Common myeloid progenitor, CD34-positive (primary cell): ENCODE measurements around the gene TMEM126B.

Experiments
- CTCF ChIA-PET: fragments of 350-600 bp; sonication (Branson Sonifier 250); formaldehyde crosslinking; loops from one replicate; lab custom pipeline; 2021; ENCODE audit warnings: antibody characterized with exemption; lab: Charles Lee
- POLR2A ChIA-PET: fragments of 350-600 bp; sonication (Branson Sonifier 250); formaldehyde crosslinking; loops from one replicate; lab custom pipeline; 2021; ENCODE audit warnings: antibody characterized with exemption; lab: Charles Lee
- DNase-seq, 3 donors: peaks; one replicate each; pipeline versions ENCODE4 v3.0.0 to v3.0.0-alpha.2; 2013
- H3K27ac ChIP-seq, 2 experiments: 1 replicate in 1 of 2; 2 replicates in 1 of 2; pipeline ENCODE4 v1.7.0; 2013; ENCODE audit warnings: inconsistent platforms in 2 of 2, low read length in 2 of 2, mild to moderate bottlenecking in 2 of 2, low read depth in 1 of 2, moderate library complexity in 1 of 2; ENCODE audit not compliant: severe bottlenecking in 2 of 2, insufficient read depth in 1 of 2, poor library complexity in 1 of 2
- H3K27me3 ChIP-seq, 5 experiments: replicated peaks in 2 of 5; 1 replicate in 3 of 5; 2 replicates in 2 of 5; pipeline versions ENCODE4 v1.6.1 to v1.7.0; 2013; ENCODE audit warnings: low read length in 4 of 5, mild to moderate bottlenecking in 2 of 5, moderate library complexity in 2 of 5, inconsistent platforms in 1 of 5; ENCODE audit not compliant: insufficient read depth in 5 of 5, control insufficient read depth in 4 of 5
- H3K36me3 ChIP-seq, 4 experiments: 1 replicate in 2 of 4; 2 replicates in 2 of 4; pipeline versions ENCODE4 v1.6.1 to v1.7.0; 2013; ENCODE audit warnings: low read length in 3 of 4, control low read depth in 1 of 4, mild to moderate bottlenecking in 1 of 4; ENCODE audit not compliant: control insufficient read depth in 4 of 4, insufficient read depth in 4 of 4
- H3K4me1 ChIP-seq, 4 experiments: 1 replicate in 3 of 4; 2 replicates in 1 of 4; pipeline versions ENCODE4 v1.6.1 to v1.7.1; 2013; ENCODE audit warnings: low read length in 3 of 4, mild to moderate bottlenecking in 3 of 4, control low read depth in 1 of 4, inconsistent platforms in 1 of 4, moderate library complexity in 1 of 4; ENCODE audit not compliant: control insufficient read depth in 4 of 4, insufficient read depth in 4 of 4; ENCODE audit errors: control extremely low read depth in 1 of 4
- H3K4me3 ChIP-seq, 7 experiments: 1 replicate in 4 of 7; 2 replicates in 3 of 7; pipeline versions ENCODE4 v1.5.1 to v1.7.0; 2013; ENCODE audit warnings: mild to moderate bottlenecking in 7 of 7, low read length in 6 of 7, moderate library complexity in 6 of 7, inconsistent platforms in 2 of 7, low read depth in 2 of 7, control low read depth in 1 of 7; ENCODE audit not compliant: insufficient read depth in 4 of 7, control insufficient read depth in 1 of 7; ENCODE audit errors: extremely low read depth in 1 of 7
- H3K9me3 ChIP-seq, 5 experiments: 1 replicate in 4 of 5; 2 replicates in 1 of 5; pipeline versions ENCODE4 v1.6.1 to v1.7.1; 2013; ENCODE audit warnings: low read length in 4 of 5, mild to moderate bottlenecking in 2 of 5, inconsistent platforms in 1 of 5, low read depth in 1 of 5, moderate library complexity in 1 of 5; ENCODE audit not compliant: control insufficient read depth in 4 of 5, insufficient read depth in 2 of 5; ENCODE audit errors: control extremely low read depth in 1 of 5
- WGBS: methylation state at CpG from one replicate; pipeline ENCODE4 v1.1.5; 2013; ENCODE audit not compliant: insufficient coverage; 5-methylcytosine and 5-hydroxymethylcytosine counted together

Gene TMEM126B

DNA sequence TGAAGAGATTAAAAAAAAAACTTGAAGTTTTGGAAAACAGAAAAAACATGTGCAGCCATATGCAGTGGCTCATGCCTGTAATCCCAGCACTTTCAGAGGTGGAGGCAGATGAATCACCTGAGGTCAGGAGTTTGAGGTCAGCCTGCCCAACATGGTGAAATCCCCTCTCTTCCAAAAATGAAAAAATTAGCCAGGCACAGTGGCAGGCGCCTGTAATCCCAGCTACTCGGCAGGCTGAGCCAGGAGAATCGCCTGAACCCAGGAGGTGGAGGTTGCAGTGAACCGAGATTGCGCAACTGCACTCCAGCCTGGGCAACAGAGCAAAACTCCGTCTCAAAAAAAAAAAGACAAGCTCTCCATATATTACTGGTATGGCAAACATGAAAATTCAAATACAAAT, 8.9 kb upstream of the TMEM126B start:
- Histone ChIP-seq H3K9me3 (no peaks in the 10 kb centered on the region), H3K27me3 (no peaks in the 10 kb centered on the region), H3K36me3 (no peaks in the 10 kb centered on the region), H3K27ac (no peak overlapping the region), H3K4me3 (no peak overlapping the region), H3K4me1 (no peaks in the 10 kb centered on the region)
- ChIA-PET CTCF (no interaction called here), POLR2A (no interaction called here)
- WGBS = no CpG with 5 or more reads among the region's 6 CpGs
- no peak for DNase-seq

DNA sequence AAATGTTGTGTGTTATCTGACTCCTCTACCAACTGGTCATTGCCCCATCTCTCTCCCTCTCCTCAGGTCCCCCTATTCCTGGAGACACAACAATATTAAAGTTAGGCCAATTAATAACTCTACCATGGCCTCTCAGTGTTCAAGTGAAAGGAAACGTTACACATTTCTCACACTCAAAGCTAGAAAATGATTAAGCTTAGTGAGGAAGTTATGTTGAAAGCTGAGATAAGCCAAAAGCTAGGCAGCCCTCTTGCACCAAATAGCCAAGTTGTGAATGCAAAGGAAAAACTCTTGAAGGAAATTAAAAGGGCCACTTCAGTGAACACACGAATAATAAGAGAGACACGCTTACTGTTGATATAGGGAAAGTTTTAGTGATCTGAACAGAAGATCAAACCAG, 8.1 kb upstream of the TMEM126B start:
- POLR2A ChIA-PET = no interaction called here
- no CpG with 5 or more reads among the region's 3 CpGs for WGBS
- H3K9me3 ChIP-seq = no peaks in the 10 kb centered on the region
- CTCF ChIA-PET = no interaction called here
- no peak for DNase-seq
- no peak overlapping the region for H3K27ac ChIP-seq
- no peaks in the 10 kb centered on the region for H3K4me1 ChIP-seq
- no peaks in the 10 kb centered on the region for H3K27me3 ChIP-seq
- no peak overlapping the region for H3K4me3 ChIP-seq
- no peaks in the 10 kb centered on the region for H3K36me3 ChIP-seq

DNA sequence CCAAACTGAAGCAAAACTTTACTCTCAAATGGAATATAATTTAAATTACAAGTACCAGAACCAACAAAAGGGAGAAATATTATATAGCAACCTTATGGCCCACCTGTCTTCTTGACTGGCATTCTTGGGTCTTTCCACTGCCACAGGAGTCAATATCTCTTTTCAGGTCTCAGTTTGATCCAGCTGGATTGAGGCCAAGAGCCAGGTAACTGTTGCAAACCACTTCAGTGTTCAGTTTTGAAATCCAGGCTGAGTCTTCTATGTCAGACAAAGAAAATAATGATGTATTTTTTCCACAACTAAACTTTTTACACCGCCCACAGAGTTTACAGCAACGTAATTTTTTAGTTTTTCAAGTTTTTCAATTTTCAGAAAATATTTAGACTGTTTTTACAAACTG, 1.9 kb upstream of the TMEM126B start:
- DNase-seq = no peak
- Histone ChIP-seq H3K27ac (no peak overlapping the region), H3K36me3 (peaks cover 4 to 10% (median 7%) of the 10 kb centered on the region in 4 experiments), H3K27me3 (no peaks in the 10 kb centered on the region), H3K4me3 (peak overlapping the region in 2 of 7 experiments; percentile 14 to 100), H3K4me1 (peaks cover 13 to 25% (median 22%) of the 10 kb centered on the region in 4 experiments), H3K9me3 (no peaks in the 10 kb centered on the region)
- ChIA-PET CTCF (interaction anchor here (1.3 kb wide), 2 partner anchors 11 to 37 kb away, joined by 5 read pairs; no protein-coding TSS in a partner anchor), POLR2A (no interaction called here)
- WGBS = no CpG with 5 or more reads among the region's 2 CpGs

DNA sequence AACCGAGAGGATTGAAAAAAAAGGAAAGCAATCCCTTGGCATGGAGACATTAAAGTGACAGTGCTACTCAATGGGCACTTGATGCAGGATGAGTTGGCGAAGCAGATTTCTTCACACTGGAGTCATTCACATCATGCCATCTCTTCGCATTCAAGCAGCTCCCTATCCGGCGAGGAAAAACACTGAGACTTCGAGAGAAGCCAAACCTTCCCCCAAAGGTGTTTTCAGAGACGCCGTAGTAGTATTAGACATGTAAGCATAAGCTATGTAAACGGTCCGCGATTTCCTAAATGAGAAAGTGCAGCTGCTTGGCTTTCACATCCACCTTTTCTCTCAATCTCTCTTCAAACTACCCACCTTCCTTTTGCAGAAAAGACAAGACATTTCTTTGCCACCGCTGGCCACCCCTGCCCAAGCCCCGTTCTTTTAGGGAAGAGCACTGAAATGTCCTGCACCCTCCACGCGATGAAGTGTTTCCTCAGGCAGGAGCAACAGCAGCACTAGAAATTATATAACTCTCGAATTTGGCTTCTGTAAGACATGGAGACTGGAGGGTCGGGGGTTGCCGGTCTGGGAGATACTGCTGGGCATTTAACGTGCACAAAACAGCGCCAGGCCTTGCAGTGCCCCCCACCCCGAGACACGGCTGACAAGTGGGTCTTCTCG, 928 bp upstream of the TMEM126B start, which contains the start of gene DLG2:
TSS of gene DLG2 (minus strand) at position 13 of the 666 bp plus-strand sequence.
- Histone ChIP-seq H3K9me3 (no peaks in the 10 kb centered on the region), H3K36me3 (peaks cover 4 to 13% (median 11%) of the 10 kb centered on the region in 4 experiments), H3K4me1 (peaks cover 13 to 25% (median 22%) of the 10 kb centered on the region in 4 experiments), H3K27me3 (no peaks in the 10 kb centered on the region), H3K27ac (peak within 1 kb of the TSS; percentile 37 to 75), H3K4me3 (peak within 1 kb of the TSS; percentile 91 to 100 (median 98))
- 0% methylated on average over 17 of the region's 23 CpGs for WGBS
- peak; percentile 9 to 39 (median 28) for DNase-seq
- CTCF ChIA-PET = interaction anchor here (1.2 to 1.4 kb wide), 3 partner anchors 20 to 228 kb away, joined by 4 to 5 read pairs (median 4); partner anchors contain the start of genes CCDC83 and TMEM126A
- POLR2A ChIA-PET = interaction anchor here (0.7 to 1.4 kb wide), 3 partner anchors 20 to 381 kb away, joined by 3 to 4 read pairs (median 3); partner anchors contain the start of gene TMEM126A

DNA sequence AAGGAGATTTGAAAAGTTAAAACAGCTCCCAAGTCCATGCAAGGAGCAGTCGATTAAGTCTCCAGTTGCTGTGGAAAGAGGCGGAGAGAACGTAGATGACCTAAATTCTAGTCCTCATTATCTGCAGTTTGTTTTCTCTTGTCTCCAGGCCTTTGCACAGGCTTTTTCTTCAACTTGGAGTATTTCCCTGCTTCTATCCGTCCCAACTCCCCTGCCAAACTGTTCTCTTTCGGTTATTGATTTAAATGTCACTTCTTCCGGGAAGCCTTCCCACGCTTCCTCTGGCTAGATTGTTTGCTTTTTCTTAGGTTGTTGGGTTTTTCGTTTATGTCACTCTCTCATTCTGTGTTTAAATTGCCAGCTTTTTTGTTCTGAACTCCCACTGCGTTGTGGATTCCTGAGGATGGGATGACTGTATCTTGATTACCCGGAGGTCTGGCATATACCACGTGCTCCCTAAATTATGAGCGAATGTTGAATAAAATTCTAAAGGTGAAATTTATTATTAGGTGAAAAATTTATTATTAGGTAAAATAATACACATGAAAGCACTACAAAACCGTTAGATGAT, 463 bp downstream of the TMEM126B start:
- no peak for DNase-seq
- CTCF ChIA-PET = interaction anchor here (1.3 to 1.6 kb wide), 3 partner anchors 19 to 26 kb away, joined by 3 to 4 read pairs (median 4); partner anchors contain the start of gene TMEM126A
- peak overlapping the region; percentile 91 to 100 (median 98) for H3K4me3 ChIP-seq

DNA sequence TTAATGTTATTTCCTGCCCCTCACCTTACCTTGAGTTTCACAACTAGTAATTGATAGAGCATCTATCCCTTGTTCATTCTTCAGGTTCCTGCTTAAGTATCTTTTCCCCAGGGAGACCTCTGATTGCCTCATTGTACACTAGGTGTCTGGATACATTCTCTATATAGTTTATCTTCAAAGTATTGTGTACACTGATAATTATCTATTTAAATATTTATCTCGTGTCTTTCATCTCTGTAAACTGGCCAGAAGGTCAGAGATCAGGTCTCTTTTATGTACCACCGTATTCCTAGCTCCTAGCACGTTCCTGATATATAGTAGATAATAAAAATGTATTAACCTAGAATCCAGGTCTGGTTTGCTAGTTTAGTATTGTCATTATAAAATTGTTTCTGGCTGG, 6.4 kb downstream of the TMEM126B start:
- Histone ChIP-seq H3K27ac (no peak overlapping the region), H3K36me3 (peaks cover 17 to 40% (median 28%) of the 10 kb centered on the region in 4 experiments), H3K4me3 (no peak overlapping the region), H3K9me3 (no peaks in the 10 kb centered on the region), H3K27me3 (no peaks in the 10 kb centered on the region), H3K4me1 (peaks cover 0 to 3% (median 0%) of the 10 kb centered on the region in 4 experiments)
- no peak for DNase-seq
- CTCF ChIA-PET = no interaction called here
- POLR2A ChIA-PET = no interaction called here
- WGBS = no CpG with 5 or more reads among the region's 3 CpGs

More for the DNA sequence above, 463 bp downstream of the TMEM126B start:
- 0% methylated on average over 3 of the region's 13 CpGs for WGBS
- Histone ChIP-seq H3K9me3 (no peaks in the 10 kb centered on the region), H3K27ac (peak overlapping the region; percentile 74 to 91), H3K27me3 (no peaks in the 10 kb centered on the region), H3K36me3 (peaks cover 4 to 13% (median 11%) of the 10 kb centered on the region in 4 experiments), H3K4me1 (peaks cover 13 to 25% (median 22%) of the 10 kb centered on the region in 4 experiments)
- POLR2A ChIA-PET = interaction anchor here (0.6 to 1.4 kb wide), 4 partner anchors 19 to 64 kb away, joined by 3 to 6 read pairs (median 4); partner anchors contain the start of genes CREBZF and TMEM126A
